H9 (cell line): Measurements from ENCODE around the gene PLXNB3. TPM values are rescaled to one million over a fixed set of nuclear protein-coding genes. Genes with fewer than 3 reads are reported as not detected.

Experiments used
- DNase-seq: peaks from one replicate; pipeline ENCODE4 v3.0.0-alpha.2; 2017
- H2AFZ ChIP-seq: one replicate; pipeline ENCODE4 v1.6.1; 2013; ENCODE audit warnings: mild to moderate bottlenecking, low read length, control low read depth, moderate library complexity
- H2AK5ac ChIP-seq: 2 replicates; pipeline ENCODE4 v1.6.1; 2013; ENCODE audit warnings: low read length, control low read depth, mixed read lengths; ENCODE audit not compliant: insufficient read length
- H2BK120ac ChIP-seq: one replicate; pipeline ENCODE4 v1.6.1; 2013; ENCODE audit warnings: low read depth, mild to moderate bottlenecking, low read length, control low read depth, inconsistent platforms; ENCODE audit not compliant: poor library complexity, severe bottlenecking
- H2BK12ac ChIP-seq: 2 replicates; pipeline ENCODE4 v1.6.1; 2013; ENCODE audit warnings: low read length, control low read depth, mixed read lengths, low read depth; ENCODE audit not compliant: insufficient read length
- H2BK15ac ChIP-seq: 2 replicates; pipeline ENCODE4 v1.6.1; 2013; ENCODE audit warnings: low read depth, low read length, control low read depth
- H2BK20ac ChIP-seq: one replicate; pipeline ENCODE4 v1.6.1; 2013; ENCODE audit warnings: low read depth, mild to moderate bottlenecking, low read length, control low read depth, inconsistent platforms; ENCODE audit not compliant: poor library complexity, severe bottlenecking
- H2BK5ac ChIP-seq: 2 replicates; pipeline ENCODE4 v1.6.1; 2013; ENCODE audit warnings: low read length, control low read depth, mixed read lengths; ENCODE audit not compliant: insufficient read length
- H3K14ac ChIP-seq: 2 replicates; pipeline ENCODE4 v1.6.1; 2013; ENCODE audit warnings: low read length, control low read depth; ENCODE audit not compliant: insufficient read depth
- H3K18ac ChIP-seq: 2 replicates; pipeline ENCODE4 v1.6.1; 2013; ENCODE audit warnings: low read depth, mild to moderate bottlenecking, mixed read lengths, low read length, control low read depth; ENCODE audit not compliant: insufficient read length
- H3K23ac ChIP-seq: 2 replicates; pipeline ENCODE4 v1.6.1; 2013; ENCODE audit warnings: low read length, control low read depth, mixed read lengths, low read depth; ENCODE audit not compliant: insufficient read length
- H3K23me2 ChIP-seq: 2 replicates; pipeline ENCODE4 v1.6.1; 2013; ENCODE audit warnings: low read depth, mild to moderate bottlenecking, mixed read lengths, low read length, control low read depth; ENCODE audit not compliant: insufficient read length, poor library complexity, severe bottlenecking
- H3K27ac ChIP-seq: 2 replicates; pipeline ENCODE4 v1.5.1; 2013; ENCODE audit warnings: low read length, control low read depth, mixed read lengths, low read depth; ENCODE audit not compliant: insufficient read length
- H3K27me3 ChIP-seq: 2 replicates; pipeline ENCODE4 v1.6.1; 2013; ENCODE audit warnings: low read length, control low read depth, inconsistent platforms; ENCODE audit not compliant: insufficient read depth
- H3K4ac ChIP-seq: 2 replicates; pipeline ENCODE4 v1.6.1; 2013; ENCODE audit warnings: low read depth, mild to moderate bottlenecking, control low read depth, inconsistent platforms, low read length, moderate library complexity
- H3K4me1 ChIP-seq: 2 replicates; pipeline ENCODE4 v1.6.1; 2013; ENCODE audit warnings: low read length, control low read depth, inconsistent platforms; ENCODE audit not compliant: insufficient read depth
- H3K4me2 ChIP-seq: 2 replicates; pipeline ENCODE4 v1.6.1; 2013; ENCODE audit warnings: low read length, control low read depth, mixed read lengths; ENCODE audit not compliant: insufficient read length, insufficient read depth
- H3K56ac ChIP-seq: 2 replicates; pipeline ENCODE4 v1.6.1; 2013; ENCODE audit warnings: low read depth, mild to moderate bottlenecking, mixed read lengths, low read length, control low read depth; ENCODE audit not compliant: insufficient read length
- H3K79me1 ChIP-seq: 2 replicates; pipeline ENCODE4 v1.6.1; 2013; ENCODE audit warnings: low read depth, mild to moderate bottlenecking, moderate library complexity, low read length, control low read depth, inconsistent platforms; ENCODE audit not compliant: insufficient read depth, poor library complexity, severe bottlenecking
- H3K79me2 ChIP-seq: 2 replicates; pipeline ENCODE4 v1.6.1; 2013; ENCODE audit warnings: low read length, control low read depth, inconsistent platforms; ENCODE audit not compliant: insufficient read depth
- H3K9ac ChIP-seq: 2 replicates; pipeline ENCODE4 v1.6.1; 2013; ENCODE audit warnings: low read length, control low read depth, mixed read lengths; ENCODE audit not compliant: insufficient read length; ENCODE audit errors: extremely low read depth
- H3K9me3 ChIP-seq: one replicate; pipeline ENCODE4 v1.6.1; 2013; ENCODE audit warnings: low read depth, low read length, inconsistent platforms; ENCODE audit not compliant: control insufficient read depth
- H3T11ph ChIP-seq: one replicate; pipeline ENCODE4 v1.6.1; 2013; ENCODE audit warnings: mild to moderate bottlenecking, low read length, control low read depth, inconsistent platforms
- H4K20me1 ChIP-seq: one replicate; pipeline ENCODE4 v1.6.1; 2013; ENCODE audit not compliant: control insufficient read depth, insufficient read length, insufficient read depth
- H4K5ac ChIP-seq: 2 replicates; pipeline ENCODE4 v1.6.1; 2013; ENCODE audit warnings: low read depth, mild to moderate bottlenecking, mixed read lengths, low read length, control low read depth; ENCODE audit not compliant: insufficient read length
- H4K8ac ChIP-seq: replicated peaks from 2 replicates; pipeline ENCODE4 v1.6.1; 2013; ENCODE audit warnings: low read length, control low read depth, mixed read lengths, low read depth; ENCODE audit not compliant: insufficient read length
- H4K91ac ChIP-seq: 2 replicates; pipeline ENCODE4 v1.6.1; 2013; ENCODE audit warnings: low read depth, mild to moderate bottlenecking, moderate library complexity, mixed read lengths, low read length, control low read depth; ENCODE audit not compliant: insufficient read length
- H3K27ac Mint-ChIP-seq, 3 experiments: 2 replicates in 2 of 3; 3 replicates in 1 of 3; pipeline ENCODE4 v1.8.0; 2020 to 2021; ENCODE audit warnings: mixed read lengths in 3 of 3, mild to moderate bottlenecking in 1 of 3, moderate library complexity in 1 of 3
- H3K27me3 Mint-ChIP-seq: 2 replicates; pipeline ENCODE4 v1.8.0; 2021; ENCODE audit warnings: low read depth, mild to moderate bottlenecking, moderate library complexity, mixed read lengths
- H3K36me3 Mint-ChIP-seq, 3 experiments: 2 replicates in 2 of 3; 3 replicates in 1 of 3; pipeline ENCODE4 v1.8.0; 2020 to 2021; ENCODE audit warnings: low read depth in 3 of 3, mixed read lengths in 3 of 3; ENCODE audit not compliant: insufficient read depth in 1 of 3
- H3K4me1 Mint-ChIP-seq, 2 experiments: 2 replicates each; pipeline ENCODE4 v1.8.0; 2020; ENCODE audit warnings: mixed read lengths in 2 of 2
- H3K4me3 Mint-ChIP-seq, 2 experiments: 2 replicates in 1 of 2; 3 replicates in 1 of 2; pipeline ENCODE4 v1.8.0; 2020 to 2021; ENCODE audit warnings: mild to moderate bottlenecking in 2 of 2, mixed read lengths in 2 of 2, moderate library complexity in 1 of 2
- H3K9me3 Mint-ChIP-seq, 2 experiments: 2 replicates in 1 of 2; 3 replicates in 1 of 2; pipeline ENCODE4 v1.8.0; 2020; ENCODE audit warnings: mild to moderate bottlenecking in 2 of 2, mixed read lengths in 2 of 2, moderate library complexity in 1 of 2
- WGBS: extraction: QIAGEN DNeasy Blood & Tissue Kit; methylation state at CpG from one replicate; pipeline ENCODE4 v1.1.7; 2013; ENCODE audit warnings: missing lambda C conversion rate, low lambda C conversion rate, mixed read lengths; ENCODE audit not compliant: insufficient read length; ENCODE audit errors: extremely low coverage; 5-methylcytosine and 5-hydroxymethylcytosine counted together
- total RNA-seq: library from RNA; stranded (reverse); gene quantifications from 2 replicates; pipeline ENCODE4 v1.2.1, GENCODE V29; 2021
- TF ChIP-seq, protein P1 (sequence below): fragments of 200-600 bp; sonication (generic); conservative IDR thresholded peaks from 3 replicates; pipeline ENCODE4 v1.8.0; 2021; ENCODE audit warnings: antibody characterized with exemption, mild to moderate bottlenecking

The PLXNB3 gene
- total RNA-seq, 1 experiment from 2014 or later, result 1.9 TPM

DNA sequence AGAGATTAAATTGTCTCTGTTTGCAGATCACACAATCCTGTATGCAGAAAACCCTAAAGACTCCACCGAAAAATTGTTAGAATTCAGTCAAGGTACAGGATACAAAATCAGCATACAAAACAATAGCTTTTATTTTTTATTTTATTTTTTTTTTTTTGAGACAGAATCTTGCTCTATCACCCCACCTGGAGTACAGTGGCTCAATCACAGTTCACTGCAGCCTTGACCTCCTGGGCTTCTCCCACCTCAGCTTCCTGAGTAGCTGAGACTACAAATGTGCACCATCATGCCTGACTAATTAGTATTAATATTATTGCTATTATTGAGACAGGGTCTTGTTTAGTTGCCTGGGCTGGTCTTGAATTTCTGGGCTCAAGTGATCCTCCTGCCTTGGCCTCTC, 8.9 kb upstream of the PLXNB3 start:
- Mint-ChIP-seq H3K4me1 (no peaks in the 10 kb centered on the region), H3K27me3 (peaks cover 6% of the 10 kb centered on the region), H3K9me3 (peaks cover 74 to 77% of the 10 kb centered on the region in 2 experiments), H3K4me3 (no peak overlapping the region), H3K27ac (no peak overlapping the region), H3K36me3 (peaks cover 0 to under 1% (median 0%) of the 10 kb centered on the region in 3 experiments; a peak in 3 of 7 replicates)
- H3K9ac ChIP-seq, result no peak overlapping the region
- no peak overlapping the region for H2BK5ac ChIP-seq
- H3K4me2 ChIP-seq, result no peak overlapping the region
- WGBS, result no CpG with 5 or more reads among the region's 1 CpG
- H3K4ac ChIP-seq, result no peak overlapping the region
- no peak overlapping the region for H2BK120ac ChIP-seq
- H3K27ac ChIP-seq, result no peak overlapping the region
- H4K5ac ChIP-seq, result no peak overlapping the region
- H3K56ac ChIP-seq, result no peak overlapping the region
- H3K79me1 ChIP-seq, result no peaks in the 10 kb centered on the region
- H3K18ac ChIP-seq, result no peak overlapping the region
- no peaks in the 10 kb centered on the region for H3K23me2 ChIP-seq
- H3K4me1 ChIP-seq, result no peaks in the 10 kb centered on the region
- DNase-seq, result no peak
- H3K14ac ChIP-seq, result no peak overlapping the region
- peaks cover 32% of the 10 kb centered on the region for H3K9me3 ChIP-seq
- H3K27me3 ChIP-seq, result no peaks in the 10 kb centered on the region
- H2BK15ac ChIP-seq, result no peak overlapping the region
- H2AK5ac ChIP-seq, result no peak overlapping the region
- no peaks in the 10 kb centered on the region for H3K79me2 ChIP-seq
- H2BK12ac ChIP-seq, result no peak overlapping the region
- H4K20me1 ChIP-seq, result no peaks in the 10 kb centered on the region
- no peak overlapping the region for H2AFZ ChIP-seq
- TF ChIP-seq, protein P1, sequence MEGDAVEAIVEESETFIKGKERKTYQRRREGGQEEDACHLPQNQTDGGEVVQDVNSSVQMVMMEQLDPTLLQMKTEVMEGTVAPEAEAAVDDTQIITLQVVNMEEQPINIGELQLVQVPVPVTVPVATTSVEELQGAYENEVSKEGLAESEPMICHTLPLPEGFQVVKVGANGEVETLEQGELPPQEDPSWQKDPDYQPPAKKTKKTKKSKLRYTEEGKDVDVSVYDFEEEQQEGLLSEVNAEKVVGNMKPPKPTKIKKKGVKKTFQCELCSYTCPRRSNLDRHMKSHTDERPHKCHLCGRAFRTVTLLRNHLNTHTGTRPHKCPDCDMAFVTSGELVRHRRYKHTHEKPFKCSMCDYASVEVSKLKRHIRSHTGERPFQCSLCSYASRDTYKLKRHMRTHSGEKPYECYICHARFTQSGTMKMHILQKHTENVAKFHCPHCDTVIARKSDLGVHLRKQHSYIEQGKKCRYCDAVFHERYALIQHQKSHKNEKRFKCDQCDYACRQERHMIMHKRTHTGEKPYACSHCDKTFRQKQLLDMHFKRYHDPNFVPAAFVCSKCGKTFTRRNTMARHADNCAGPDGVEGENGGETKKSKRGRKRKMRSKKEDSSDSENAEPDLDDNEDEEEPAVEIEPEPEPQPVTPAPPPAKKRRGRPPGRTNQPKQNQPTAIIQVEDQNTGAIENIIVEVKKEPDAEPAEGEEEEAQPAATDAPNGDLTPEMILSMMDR, result peak; percentile 31; the same call in 2 of the 3 replicates
- H4K8ac ChIP-seq, result no peak overlapping the region
- H4K91ac ChIP-seq, result no peak overlapping the region
- no peak overlapping the region for H3T11ph ChIP-seq
- H3K23ac ChIP-seq, result no peak overlapping the region
- H2BK20ac ChIP-seq, result no peak overlapping the region
